K562 (cell line): ENCODE measurements around the gene MECR. TPM values are rescaled to one million over a fixed set of nuclear protein-coding genes. Genes with fewer than 3 reads are reported as not detected.
A peak's percentile ranks its signal among the peaks of the same experiment; 100 is the strongest.

Experiments
- ADNP ChIP-seq: fragments of 200-800 bp; sonication (Bioruptor generic); IDR thresholded peaks from 2 replicates; pipeline ENCODE4 v1.6.1; 2016; ENCODE audit warnings: missing genetic modification characterization, missing compliant biosample characterization
- ARNT ChIP-seq, 2 experiments: fragments of 450-650 bp; IDR thresholded peaks; 2 replicates each; pipeline ENCODE4 v1.6.1; 2016; ENCODE audit warnings: mild to moderate bottlenecking in 1 of 2
- BRD4 ChIP-seq: fragments of 200-600 bp; sonication (generic); IDR thresholded peaks from 2 replicates; pipeline ENCODE4 v1.6.1; 2017; ENCODE audit warnings: inconsistent platforms
- CHD2 ChIP-seq: IDR thresholded peaks from 2 replicates; pipeline ENCODE4 v1.6.1; 2011; ENCODE audit warnings: low read depth, low read length
- COPS2 ChIP-seq: fragments of 450-650 bp; conservative IDR thresholded peaks from 2 replicates; pipeline ENCODE4 v1.6.1; 2016; ENCODE audit warnings: mild to moderate bottlenecking, moderate library complexity
- ELF2 ChIP-seq: fragments of 250-450 bp; sonication (Bioruptor Pico); IDR thresholded peaks from 2 replicates; pipeline ENCODE4 v1.5.0; 2021; ENCODE audit warnings: mild to moderate bottlenecking
- ESRRB ChIP-seq: fragments of 250-450 bp; sonication (Bioruptor Pico); IDR thresholded peaks from 2 replicates; pipeline ENCODE4 v1.5.0; 2020; ENCODE audit warnings: mild to moderate bottlenecking, moderate library complexity, borderline replicate concordance
- FOXM1 ChIP-seq, 2 experiments: fragments of 450-650 bp in 1 of 2; sonication (generic) in 1 of 2; formaldehyde crosslinking in 1 of 2; IDR thresholded peaks; 2 replicates each; pipeline versions ENCODE4 v1.6.1 to v1.9.0; 2017 to 2022; ENCODE audit warnings: low read depth in 2 of 2, mild to moderate bottlenecking in 2 of 2, missing genetic modification reagents in 1 of 2, moderate library complexity in 1 of 2
- GATAD2A ChIP-seq: fragments of 450-650 bp; IDR thresholded peaks from 2 replicates; pipeline ENCODE4 v1.6.1; 2017
- GMEB1 ChIP-seq: fragments of 250-450 bp; sonication (Bioruptor Pico); IDR thresholded peaks from 2 replicates; pipeline ENCODE4 v1.4.0; 2020; ENCODE audit warnings: mild to moderate bottlenecking
- GTF2A2 ChIP-seq: IDR thresholded peaks from 2 replicates; pipeline ENCODE4 v1.6.1; 2016; ENCODE audit warnings: mild to moderate bottlenecking, missing genetic modification characterization, missing compliant biosample characterization
- HNRNPUL1 ChIP-seq: fragments of 200-400 bp; formaldehyde crosslinking; IDR thresholded peaks from 2 replicates; pipeline ENCODE4 v1.6.1; 2017; ENCODE audit warnings: low read length
- IFI16 ChIP-seq: fragments of 250-450 bp; sonication (Bioruptor Pico); IDR thresholded peaks from 2 replicates; pipeline ENCODE4 v2.1.2; 2022; ENCODE audit warnings: mild to moderate bottlenecking, inconsistent platforms
- KDM2B ChIP-seq: fragments of 250-450 bp; sonication (Bioruptor Pico); IDR thresholded peaks from 2 replicates; pipeline ENCODE4 v1.8.0; 2021; ENCODE audit warnings: mild to moderate bottlenecking, moderate library complexity
- NFIX ChIP-seq: fragments of 250-450 bp; sonication (Bioruptor Pico); IDR thresholded peaks from 2 replicates; pipeline ENCODE4 v1.4.0; 2020; ENCODE audit warnings: low read depth, mild to moderate bottlenecking, moderate library complexity
- POLR2AphosphoS2 ChIP-seq: IDR thresholded peaks from 2 replicates; pipeline ENCODE4 v1.6.1; 2012; ENCODE audit warnings: low read length, improper control_type of control experiment
- SMAD2 ChIP-seq: fragments of 150-350 bp; IDR thresholded peaks from 2 replicates; pipeline ENCODE4 v1.6.1; 2014; ENCODE audit warnings: low read depth, mild to moderate bottlenecking, low read length
- TAF1 ChIP-seq: IDR thresholded peaks from 2 replicates; pipeline ENCODE4 v1.6.1; 2011; ENCODE audit warnings: mild to moderate bottlenecking, low read length, moderate library complexity; ENCODE audit not compliant: insufficient read depth, control insufficient read depth, severe bottlenecking; ENCODE audit errors: extremely low read depth
- USF1 ChIP-seq: sonication (generic); formaldehyde crosslinking; IDR thresholded peaks from 2 replicates; pipeline ENCODE4 v1.9.0; 2022; ENCODE audit warnings: mild to moderate bottlenecking, missing genetic modification reagents
- ZBTB7A ChIP-seq: IDR thresholded peaks from 2 replicates; pipeline ENCODE4 v1.6.1; 2011; ENCODE audit warnings: low read depth, mild to moderate bottlenecking, low read length, moderate library complexity, borderline replicate concordance; ENCODE audit not compliant: control insufficient read depth
- ZNF197 ChIP-seq: fragments of 200-800 bp; sonication (Bioruptor generic); IDR thresholded peaks from 2 replicates; pipeline ENCODE4 v1.6.1; 2016; ENCODE audit warnings: low read depth, missing genetic modification characterization, missing compliant biosample characterization
- ZNF217 ChIP-seq: sonication (generic); formaldehyde crosslinking; IDR thresholded peaks from 2 replicates; pipeline ENCODE4 v1.8.0; 2022; ENCODE audit warnings: mild to moderate bottlenecking, missing genetic modification reagents
- ZNF224 ChIP-seq: sonication (generic); formaldehyde crosslinking; IDR thresholded peaks from 2 replicates; pipeline ENCODE4 v1.8.0; 2022; ENCODE audit warnings: mild to moderate bottlenecking, missing genetic modification reagents
- ZNF436 ChIP-seq: fragments of 250-450, 450-650 bp; sonication (Bioruptor Pico); formaldehyde crosslinking; IDR thresholded peaks from 2 replicates; pipeline ENCODE4 v1.7.0; 2020; ENCODE audit warnings: mild to moderate bottlenecking
- ZNF449 ChIP-seq: fragments of 250-450 bp; sonication (Bioruptor Pico); IDR thresholded peaks from 2 replicates; pipeline ENCODE4 v1.8.0; 2022; ENCODE audit warnings: moderate library complexity, mild to moderate bottlenecking, inconsistent platforms
- ZNF696 ChIP-seq: fragments of 250-450 bp; sonication (Bioruptor Pico); conservative IDR thresholded peaks from 2 replicates; pipeline ENCODE4 v1.4.0; 2020; ENCODE audit warnings: mild to moderate bottlenecking, moderate library complexity
- polyA plus RNA-seq, 8 experiments: library from polyadenylated mRNA; depleted of rRNA in 4 of 8; stranded (reverse) in 5 of 8; unstranded in 3 of 8; fragments of >200 nt; fragmentation: Nextera tagmentation in 2 of 8; fragmentation: Illumina TruSeq in 1 of 8; extraction: Ambion mirVana in 2 of 8; extraction: Trizol in 1 of 8; gene quantifications; 2 replicates each; pipeline versions ENCODE4 v1.2.1 to v1.2.3, GENCODE V29; 2011 to 2014; ENCODE audit warnings: inconsistent platforms in 1 of 8, missing spikeins in 1 of 8
- total RNA-seq, 7 experiments: library from RNA; depleted of rRNA in 6 of 7; stranded (reverse); fragments of >200 nt in 6 of 7; fragmentation: Illumina TruSeq in 2 of 7; extraction: Trizol in 2 of 7; gene quantifications; 2 replicates each; pipeline versions ENCODE4 v1.2.1 to v1.2.3, GENCODE V29; 2011 to 2021; ENCODE audit warnings: low replicate concordance in 1 of 7

The MECR gene
- total and polyA plus RNA-seq, 9 of the 15 experiments (the other 6 are each of a cell fraction or from before 2014, with no cell fraction given): 10.4 to 58.6 (median 42.9) TPM

GRCh38 chr1:29202584-29203340 is 28.0 kb downstream of the MECR start (continued):
- no peak for TF ChIP-seq COPS2
- no peak for TF ChIP-seq BRD4
- TF ChIP-seq TAF1: no peak
- no peak for TF ChIP-seq KDM2B (CRISPR knock-in tag)
- TF ChIP-seq SMAD2: no peak
- no peak for TF ChIP-seq HNRNPUL1
- TF ChIP-seq USF1: no peak
- TF ChIP-seq ESRRB (CRISPR knock-in tag): no peak
- TF ChIP-seq ZNF224 (CRISPR knock-in tag): no peak
- no peak for TF ChIP-seq POLR2AphosphoS2
- no peak for TF ChIP-seq ZNF436 (CRISPR knock-in tag)
- no peak for TF ChIP-seq ELF2 (CRISPR knock-in tag)
- TF ChIP-seq IFI16 (CRISPR knock-in tag): no peak
- no peak for TF ChIP-seq ZNF217 (CRISPR knock-in tag)
- TF ChIP-seq CHD2: no peak
- no peak for TF ChIP-seq NFIX (CRISPR knock-in tag)
- TF ChIP-seq FOXM1 (IDR thresholded peaks at IDR 0.05; ENCODE audit: low read depth): peak; percentile 66; the same call in 1 of the 2 replicates
- no peak for TF ChIP-seq FOXM1 (CRISPR knock-in tag; IDR thresholded peaks at IDR 0.05; ENCODE audit: low read depth)
- no peak for TF ChIP-seq GATAD2A
- no peak for TF ChIP-seq ZNF696
- TF ChIP-seq GMEB1 (CRISPR knock-in tag): peak; percentile 20; the same call in 1 of the 2 replicates
- no peak for TF ChIP-seq ADNP (tag)
- TF ChIP-seq ZBTB7A: peak; percentile 5; the same call in 1 of the 2 replicates
- TF ChIP-seq ZNF449 (CRISPR knock-in tag): no peak
- TF ChIP-seq GTF2A2 (tag): no peak
- TF ChIP-seq ZNF197: 0 out of 2 replicates have a peak, but pooled peaks have one; percentile 37
- TF ChIP-seq ARNT (IDR thresholded peaks at IDR 0.05): peak in 1 of 2 experiments; percentile 52; a peak in 1 of 4 replicates
